Epithelial cell of esophagus (primary cell): ENCODE results near the gene RIIAD1.
A peak's percentile ranks its signal among the peaks of the same experiment; 100 is the strongest.

ENCODE experiments used
- DNase-seq: peaks from one replicate; pipeline ENCODE4 v3.0.0; 2010; ENCODE audit warnings: low read depth
- H3K4me3 ChIP-seq: 2 replicates; pipeline ENCODE4 v1.5.1; 2011; ENCODE audit warnings: mild to moderate bottlenecking, low read length, control low read depth
- CTCF ChIP-seq: IDR thresholded peaks from 2 replicates; pipeline ENCODE4 v1.5.1; 2011; ENCODE audit warnings: low read depth, mild to moderate bottlenecking, low read length, control low read depth, inconsistent platforms; ENCODE audit not compliant: insufficient read depth; ENCODE audit errors: missing control alignments

The RIIAD1 gene

GRCh38 chr1:151710187-151710840, 11.0 kb upstream of the RIIAD1 start:
- no peak for TF ChIP-seq CTCF
- no peak overlapping the region for H3K4me3 ChIP-seq
- peak; percentile 36 for DNase-seq

GRCh38 chr1:151711044-151711800, 10.1 kb upstream of the RIIAD1 start:
- H3K4me3 ChIP-seq = no peak overlapping the region
- TF ChIP-seq CTCF = no peak
- no peak for DNase-seq

GRCh38 chr1:151711951-151712350, 9.4 kb upstream of the RIIAD1 start:
- no peak for DNase-seq
- TF ChIP-seq CTCF = no peak
- H3K4me3 ChIP-seq = no peak overlapping the region

GRCh38 chr1:151713044-151713443, 8.3 kb upstream of the RIIAD1 start:
- no peak for DNase-seq
- H3K4me3 ChIP-seq = no peak overlapping the region
- TF ChIP-seq CTCF = no peak

GRCh38 chr1:151713874-151714273, 7.4 kb upstream of the RIIAD1 start:
- DNase-seq = peak; percentile 78
- no peak for TF ChIP-seq CTCF
- H3K4me3 ChIP-seq = no peak overlapping the region

- no peak for TF ChIP-seq CTCF
- DNase-seq = no peak
- H3K4me3 ChIP-seq = no peak overlapping the region
Measured at GRCh38 chr1:151714820-151715725, 6.2 kb upstream of the RIIAD1 start.
